Left lung (tissue), 10 donors: ENCODE data around the gene GALNT10. TPM values are rescaled to one million over a fixed set of nuclear protein-coding genes. Genes with fewer than 3 reads are reported as not detected.

Experiments used
- ATAC-seq: fragments of 200-7000 bp; cut with Tn5 transposase; one replicate; pipeline ENCODE4 v1.9.1; 2020; ENCODE audit warnings: moderate library complexity
- DNase-seq, 4 donors: peaks; one replicate each; pipeline ENCODE4 v3.0.0-alpha.2; 2013 to 2020
- H3K27ac ChIP-seq, 2 donors: fragments of 200-600 bp; sonication (generic) in 1 of 2; one replicate each; pipeline versions ENCODE4 v1.5.0 to v1.8.0; 2020 to 2021
- H3K27me3 ChIP-seq, 2 donors: fragments of 200-600 bp; sonication (generic) in 1 of 2; one replicate each; pipeline versions ENCODE4 v1.5.0 to v1.8.0; 2020 to 2021
- H3K36me3 ChIP-seq, 2 donors: fragments of 200-600 bp; sonication (generic) in 1 of 2; one replicate each; pipeline versions ENCODE4 v1.5.0 to v1.8.0; 2020 to 2021
- H3K4me1 ChIP-seq, 2 donors: fragments of 200-600 bp; one replicate each; pipeline ENCODE4 v1.8.0; 2021
- H3K4me3 ChIP-seq, 2 donors: fragments of 200-600 bp; sonication (generic) in 1 of 2; one replicate each; pipeline versions ENCODE4 v1.5.0 to v1.8.0; 2020 to 2021; ENCODE audit warnings: mild to moderate bottlenecking in 1 of 2
- H3K9me3 ChIP-seq, 2 donors: fragments of 200-600 bp; sonication (generic) in 1 of 2; one replicate each; pipeline versions ENCODE4 v1.5.0 to v1.8.0; 2020 to 2021
- CTCF ChIP-seq, 2 donors: fragments of 200-600 bp; sonication (generic) in 1 of 2; IDR thresholded peaks; one replicate each; pipeline versions ENCODE4 v1.5.0 to v1.8.0; 2021; ENCODE audit warnings: antibody characterized with exemption in 2 of 2
- intact Hi-C, 2 donors: fragments of 100-400 bp; cut with DNase I; formaldehyde crosslinking; loops; one replicate each; pipeline versions ENCODE4 v1.11.2 to v1.14.2; 2022
- polyA plus RNA-seq, 6 donors: library from polyadenylated mRNA; unstranded; fragments of 120-200 nt; gene quantifications; one replicate each; pipeline ENCODE4 v1.2.1, GENCODE V29; 2013; ENCODE audit not compliant: insufficient read length in 6 of 6
- total RNA-seq, 2 donors: library from RNA; stranded (reverse); fragmentation: NEBNext Ultra II Directional; extraction: Animal tissue kit (Norgen Biotek cat#: 25700); gene quantifications; one replicate each; pipeline ENCODE4 v1.2.1, GENCODE V29; 2021
- donor health status: DM: no; HTN: yes; CAD: no.
- donor health status: DM: no; HTN: no; CAD: no.

Gene GALNT10
- total and polyA plus RNA-seq, 8 donors: 21.2 to 117 (median 25.7) TPM

GRCh38 chr5:154319736-154320135 is 129.2 kb downstream of the GALNT10 start:
- no peak for TF ChIP-seq CTCF (IDR thresholded peaks at IDR 0.05)
- no peaks in the 10 kb centered on the region for H3K27me3 ChIP-seq
- no peak overlapping the region for H3K27ac ChIP-seq
- H3K4me3 ChIP-seq: no peak overlapping the region
- H3K4me1 ChIP-seq: no peaks in the 10 kb centered on the region
- peaks cover 0 to 12% of the 10 kb centered on the region in 2 donors for H3K36me3 ChIP-seq
- ATAC-seq: no peak
- intact Hi-C loops: no loop called here
- H3K9me3 ChIP-seq: no peaks in the 10 kb centered on the region
- DNase-seq: no peak

- ATAC-seq: no peak
- DNase-seq: no peak
Observed at GRCh38 chr5:154320224-154321089, 129.9 kb downstream of the GALNT10 start.

GRCh38 chr5:154321546-154321945 is 131.0 kb downstream of the GALNT10 start:
- TF ChIP-seq CTCF (IDR thresholded peaks at IDR 0.05): no peak
- intact Hi-C loops: no loop called here
- Histone ChIP-seq H3K36me3 (peaks cover 0 to 12% of the 10 kb centered on the region in 2 donors), H3K4me3 (no peak overlapping the region), H3K4me1 (no peaks in the 10 kb centered on the region), H3K9me3 (no peaks in the 10 kb centered on the region), H3K27me3 (no peaks in the 10 kb centered on the region), H3K27ac (no peak overlapping the region)
- DNase-seq (no peak), ATAC-seq (no peak)

More at GRCh38 chr5:154320224-154321089, 129.9 kb downstream of the GALNT10 start:
- intact Hi-C loops: no loop called here
- Histone ChIP-seq H3K27ac (no peak overlapping the region), H3K27me3 (no peaks in the 10 kb centered on the region), H3K4me1 (no peaks in the 10 kb centered on the region), H3K36me3 (peaks cover 0 to 12% of the 10 kb centered on the region in 2 donors), H3K4me3 (no peak overlapping the region), H3K9me3 (no peaks in the 10 kb centered on the region)
- no peak for TF ChIP-seq CTCF (IDR thresholded peaks at IDR 0.05)

- no peak for TF ChIP-seq CTCF (IDR thresholded peaks at IDR 0.05)
Observed at GRCh38 chr5:154324033-154324432, 133.5 kb downstream of the GALNT10 start.

DNA sequence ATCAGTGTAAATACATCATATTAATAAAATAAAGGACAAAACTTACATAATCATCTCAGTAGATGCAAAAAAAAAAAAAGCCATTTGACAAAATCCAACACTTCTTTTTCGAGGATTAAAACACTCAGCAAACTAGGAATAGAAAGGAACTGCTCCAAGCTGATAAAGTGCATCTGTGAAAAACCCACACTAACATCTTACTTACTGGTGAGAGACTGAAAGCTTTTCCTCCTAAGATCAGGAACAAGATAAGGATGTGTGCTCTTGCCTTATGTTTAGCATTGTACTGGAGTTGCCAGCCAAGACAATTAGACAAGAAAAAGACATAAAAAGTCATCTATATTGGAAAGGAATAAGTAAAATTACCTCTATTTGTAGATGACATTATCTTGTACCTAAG is 135.0 kb downstream of the GALNT10 start:
- no peaks in the 10 kb centered on the region for H3K4me1 ChIP-seq
- no peak for TF ChIP-seq CTCF (IDR thresholded peaks at IDR 0.05)
- no peaks in the 10 kb centered on the region for H3K9me3 ChIP-seq
- H3K36me3 ChIP-seq: peaks cover 0 to 24% of the 10 kb centered on the region in 2 donors
- no peak overlapping the region for H3K4me3 ChIP-seq
- ATAC-seq (no peak), DNase-seq (no peak)
- intact Hi-C loops: no loop called here
- no peak overlapping the region for H3K27ac ChIP-seq
- no peaks in the 10 kb centered on the region for H3K27me3 ChIP-seq

More at GRCh38 chr5:154324033-154324432, 133.5 kb downstream of the GALNT10 start:
- ATAC-seq (no peak), DNase-seq (no peak)
- Histone ChIP-seq H3K4me1 (no peaks in the 10 kb centered on the region), H3K27me3 (no peaks in the 10 kb centered on the region), H3K4me3 (no peak overlapping the region), H3K27ac (no peak overlapping the region), H3K9me3 (no peaks in the 10 kb centered on the region), H3K36me3 (peaks cover 0 to 12% of the 10 kb centered on the region in 2 donors)
- intact Hi-C loops: no loop called here
